DND-41 (cell line): Measurements from ENCODE around the gene MTA1.

ENCODE experiments used
- CTCF ChIP-seq: IDR thresholded peaks from 2 replicates; pipeline ENCODE4 v1.5.1; 2012; ENCODE audit warnings: borderline replicate concordance, low read length, moderate library complexity, mild to moderate bottlenecking; ENCODE audit not compliant: poor library complexity, severe bottlenecking; ENCODE audit errors: extremely low read depth
- EZH2 ChIP-seq: IDR thresholded peaks from 3 replicates; pipeline ENCODE4 v1.6.1; 2012; ENCODE audit warnings: borderline replicate concordance, low read depth, mild to moderate bottlenecking, moderate library complexity, low read length, inconsistent platforms; ENCODE audit not compliant: severe bottlenecking

GRCh38 chr14:105452963-105453362, 33.3 kb downstream of the MTA1 start:
- TF ChIP-seq CTCF (no peak), EZH2 (no peak)
